ENCODE measurements around the gene AMPH.
A peak's percentile ranks its signal among the peaks of the same experiment; 100 is the strongest.

Gene AMPH

DNA sequence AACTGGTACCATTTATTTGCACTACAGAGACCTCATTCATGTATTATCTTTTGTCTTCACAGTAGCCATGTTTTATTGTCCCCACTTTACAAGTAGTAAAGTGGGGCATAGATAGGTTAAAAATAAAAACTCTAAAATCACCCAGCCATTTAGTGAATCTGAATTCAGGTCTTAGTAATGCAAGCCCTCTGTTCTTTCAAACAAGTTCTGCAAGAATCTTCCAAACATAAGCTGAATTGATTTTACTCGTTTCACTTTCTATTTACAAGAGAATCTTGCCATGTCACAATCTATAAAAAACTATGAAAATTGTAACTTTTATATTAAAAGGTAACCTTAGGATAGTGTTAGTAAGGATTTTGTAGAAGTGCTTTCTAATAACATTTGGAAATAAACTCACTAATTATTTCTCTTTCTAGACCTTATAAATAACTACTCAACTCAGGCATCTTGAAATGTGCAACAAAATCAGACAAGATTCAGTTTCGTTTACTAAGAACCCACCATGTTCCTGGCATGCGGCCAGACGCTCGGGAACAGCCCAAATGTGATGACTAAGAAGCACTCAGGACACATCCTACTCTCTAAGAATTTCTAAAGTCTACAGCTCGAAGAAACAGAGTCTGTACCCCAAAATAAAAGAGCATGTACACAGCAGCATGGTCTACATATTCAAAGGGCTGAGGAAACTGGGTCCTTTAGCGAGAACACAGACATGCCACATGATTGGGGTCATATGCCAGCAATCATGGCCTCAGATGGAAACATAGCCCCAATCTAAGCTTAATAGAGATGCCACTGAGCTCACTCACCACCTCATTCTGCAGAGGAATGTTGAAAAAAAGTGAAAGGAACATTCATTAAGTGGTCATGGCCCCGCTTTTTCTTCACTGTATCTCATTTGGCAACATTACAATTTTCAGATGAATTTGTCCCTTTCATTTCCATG lies 167.6 kb downstream of the AMPH start:
- DNase-seq (ENCODE audit: low read depth, low spot score): peak; percentile 85

- no peak for DNase-seq (ENCODE audit: low read depth, low spot score)
Observed at GRCh38 chr7:38462819-38463218, 168.4 kb downstream of the AMPH start.

DNA sequence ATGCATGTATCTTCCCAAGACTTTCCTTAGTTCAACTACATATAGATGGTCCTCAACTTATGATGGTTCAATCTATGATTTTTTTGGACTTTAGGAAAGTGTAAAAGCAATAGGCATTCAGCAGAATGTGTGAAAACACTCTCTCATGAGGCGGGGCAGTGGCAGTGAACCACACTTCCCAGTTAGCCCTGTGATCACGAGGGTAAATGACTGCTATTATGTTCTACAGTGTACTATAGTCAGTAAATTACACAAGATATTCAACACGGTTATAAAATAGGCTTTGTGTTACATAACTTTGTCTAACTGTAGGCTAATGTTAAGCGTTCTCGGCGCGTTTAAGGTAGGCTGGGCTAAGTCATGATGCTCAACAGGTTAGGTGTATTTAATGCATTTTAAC lies 169.3 kb downstream of the AMPH start:
- DNase-seq (ENCODE audit: low read depth, low spot score): no peak

GRCh38 chr7:38453826-38454225 lies 177.3 kb downstream of the AMPH start:
- DNase-seq (ENCODE audit: low read depth, low spot score): no peak

GRCh38 chr7:38453168-38453567 lies 178.0 kb downstream of the AMPH start:
- no peak for DNase-seq (ENCODE audit: low read depth, low spot score)

DNA sequence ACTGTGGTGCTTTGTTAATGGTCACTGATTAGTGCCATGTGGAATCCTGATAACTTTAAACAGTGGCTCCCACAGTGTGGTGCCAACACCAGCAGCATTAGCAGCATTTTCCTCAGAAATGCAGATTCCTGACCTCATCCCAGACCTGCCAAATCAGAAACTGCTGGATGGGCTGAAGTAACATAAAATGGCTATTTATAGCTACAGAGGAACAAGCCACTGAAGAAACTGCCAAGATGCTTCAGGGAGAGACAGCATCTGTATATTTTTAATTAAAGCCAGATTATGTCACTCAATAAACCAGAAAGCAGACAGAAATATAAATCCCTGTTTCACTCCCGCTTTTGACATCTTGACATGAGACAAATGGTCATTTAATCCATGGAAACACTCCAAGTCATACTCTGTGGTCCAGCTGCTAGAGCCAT lies 178.5 kb downstream of the AMPH start:
- no peak for DNase-seq (ENCODE audit: low read depth, low spot score)

DNA sequence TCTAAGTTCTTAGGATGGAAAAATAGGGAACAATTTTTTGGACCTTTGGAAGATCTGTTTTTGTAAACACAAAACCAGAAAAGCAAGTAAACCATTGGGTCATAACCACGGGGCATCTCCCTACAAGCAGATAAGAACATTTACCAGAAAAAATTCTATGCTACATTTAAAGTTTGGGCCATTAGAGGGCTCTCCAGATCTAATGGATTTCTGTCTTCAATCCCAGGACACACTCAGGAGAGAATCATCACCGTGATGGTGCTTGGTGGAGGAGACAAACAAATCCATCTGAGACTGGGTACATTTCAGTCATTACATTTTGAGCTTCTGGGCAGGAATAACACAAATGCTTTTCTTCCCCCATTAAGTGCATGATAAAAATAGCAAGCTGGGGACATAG lies 179.3 kb downstream of the AMPH start:
- DNase-seq (ENCODE audit: low read depth, low spot score): peak; percentile 23

DNA sequence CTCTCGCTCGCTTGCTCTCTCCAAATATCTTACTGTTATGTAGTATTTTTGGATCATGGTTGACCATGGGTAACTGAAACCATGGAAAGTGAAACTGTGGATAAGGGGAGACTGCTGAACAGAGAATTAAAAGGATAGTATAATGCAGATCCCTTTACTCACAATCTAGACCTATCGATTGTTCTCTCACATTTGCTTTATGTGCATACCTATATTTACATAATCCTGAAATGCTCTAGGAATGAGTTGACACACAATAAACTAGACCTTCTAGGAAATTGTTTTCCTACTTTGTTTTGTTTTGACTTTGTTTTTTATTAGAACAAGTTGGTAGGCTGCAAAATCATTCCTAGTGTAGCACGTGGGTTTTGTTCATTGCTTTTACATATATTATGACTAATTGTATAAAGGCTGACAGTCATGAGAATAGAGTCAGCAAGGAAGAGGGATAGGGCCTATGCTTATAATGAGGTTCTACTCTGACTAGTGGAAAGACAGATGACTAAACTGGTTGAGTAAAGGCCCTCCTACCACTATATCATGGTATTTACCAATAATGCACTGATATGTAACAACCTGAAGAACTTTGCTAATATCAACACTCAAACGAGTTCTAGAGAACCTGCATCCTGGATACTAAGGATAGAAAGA lies 182.5 kb downstream of the AMPH start:
- no peak for DNase-seq (ENCODE audit: low read depth, low spot score)

- no peak for DNase-seq (ENCODE audit: low read depth, low spot score)
Observed at GRCh38 chr7:38448054-38448453, 183.1 kb downstream of the AMPH start.

GRCh38 chr7:38438970-38439369 lies 192.2 kb downstream of the AMPH start:
- DNase-seq (ENCODE audit: low read depth, low spot score): no peak

GRCh38 chr7:38432671-38433070 lies 198.5 kb downstream of the AMPH start:
- no peak for DNase-seq (ENCODE audit: low read depth, low spot score)

DNA sequence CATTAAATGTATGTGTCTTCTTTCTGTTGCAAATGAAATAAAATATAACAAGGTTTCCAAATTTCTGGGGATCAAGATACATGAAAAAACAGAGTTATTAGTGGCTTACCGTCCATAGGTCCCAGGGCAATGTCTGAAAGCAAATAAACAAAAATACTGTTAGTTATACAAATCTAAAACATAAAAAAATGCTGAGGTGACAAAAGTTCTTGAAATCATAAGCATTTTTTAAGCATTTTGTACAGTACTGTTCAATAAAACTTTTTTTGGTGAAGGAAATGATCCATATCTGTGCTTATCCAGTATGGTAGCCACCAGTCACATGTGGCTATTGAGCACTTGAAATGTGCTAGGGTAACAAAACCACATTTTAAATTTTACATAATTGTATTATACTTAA lies 199.1 kb downstream of the AMPH start:
- DNase-seq (ENCODE audit: low read depth, low spot score): no peak

DNA sequence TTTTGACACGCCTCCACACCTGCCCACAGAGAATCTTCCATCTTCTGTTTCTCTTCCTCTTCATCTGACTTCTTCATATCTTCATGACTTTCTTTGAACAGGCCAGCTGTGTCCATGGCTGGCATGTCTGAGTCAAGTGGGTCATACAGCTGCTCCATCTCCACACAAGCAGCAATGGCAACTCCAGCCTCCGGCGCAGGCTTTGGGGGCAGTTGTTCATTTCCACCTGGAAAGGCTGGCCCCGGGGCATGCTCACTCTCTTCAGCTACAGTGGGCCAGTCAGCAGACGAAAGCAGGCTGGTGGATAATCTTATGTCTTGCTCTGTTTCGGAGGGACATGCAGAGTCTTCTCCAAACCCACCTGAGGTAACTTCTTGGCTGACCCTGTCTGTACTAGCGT lies 202.1 kb downstream of the AMPH start:
- no peak for DNase-seq (ENCODE audit: low read depth, low spot score)

DNA sequence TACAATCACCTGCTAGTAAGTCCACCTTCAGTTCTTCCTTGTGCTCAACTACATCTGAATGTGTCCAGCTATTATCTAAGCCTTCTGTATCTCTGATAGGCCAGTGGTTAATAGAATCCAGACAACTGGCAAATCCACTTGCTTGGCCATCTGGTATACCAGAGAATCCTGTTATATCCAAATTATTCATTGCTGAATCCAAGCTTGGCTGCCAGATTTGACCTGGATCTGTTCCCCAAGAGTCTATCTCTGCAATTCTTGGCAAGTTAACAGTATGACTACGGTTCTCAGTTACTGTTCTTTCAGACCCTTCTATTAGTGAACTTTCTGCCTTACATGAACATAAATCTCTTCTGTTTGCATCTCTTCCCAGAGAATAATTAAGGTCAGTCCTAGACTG lies 203.1 kb downstream of the AMPH start:
- no peak for DNase-seq (ENCODE audit: low read depth, low spot score)

DNA sequence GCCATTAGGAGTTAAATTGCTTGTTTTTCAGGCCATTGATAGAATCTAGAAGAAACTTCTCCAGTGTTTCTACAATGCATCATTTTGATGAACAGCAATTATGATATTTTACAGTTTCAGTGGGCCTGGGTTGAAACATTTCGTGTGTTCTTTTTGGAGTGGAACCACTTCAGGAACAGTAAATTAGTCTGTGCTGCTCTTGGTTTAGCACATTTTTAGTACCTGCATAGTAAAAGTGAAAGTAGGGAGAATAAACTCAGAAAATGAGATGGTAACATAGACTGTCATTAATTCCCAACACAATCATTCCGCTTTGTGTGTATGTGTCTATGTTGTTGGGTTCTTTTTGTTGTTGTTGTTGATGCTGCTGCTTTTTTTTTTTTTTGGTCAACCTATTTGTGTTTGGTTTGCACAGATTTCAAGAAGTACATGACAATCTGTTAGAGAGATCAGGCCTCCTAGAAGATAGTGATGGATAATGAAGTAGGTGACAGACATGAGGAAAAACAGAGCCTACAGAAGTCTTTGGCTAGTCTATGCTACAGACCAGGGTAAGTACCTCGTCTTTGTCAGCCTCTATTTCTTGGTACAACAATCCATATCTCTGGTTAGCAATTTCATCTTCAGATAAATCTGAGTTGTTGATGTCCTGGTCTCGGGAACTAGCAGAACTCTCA lies 203.8 kb downstream of the AMPH start:
- DNase-seq (ENCODE audit: low read depth, low spot score): no peak

DNA sequence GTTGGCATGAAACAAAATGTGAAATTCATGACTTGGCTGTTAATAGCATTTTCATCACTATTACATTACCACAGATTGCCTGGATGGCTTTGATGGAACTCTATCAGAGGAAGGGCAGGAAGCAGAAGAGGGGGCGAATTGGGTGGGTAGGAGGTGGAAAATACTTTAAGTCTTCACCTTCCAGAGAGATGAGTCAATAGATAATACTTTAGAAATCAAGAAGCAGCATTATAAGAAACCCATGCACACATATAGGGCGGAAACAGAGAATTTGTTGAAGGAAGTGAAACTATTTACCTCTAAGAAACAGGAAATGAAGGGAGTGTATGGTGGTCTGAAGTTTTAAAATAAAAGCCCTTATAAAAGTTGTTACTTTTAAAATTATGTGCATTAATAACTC lies 205.7 kb downstream of the AMPH start:
- no peak for DNase-seq (ENCODE audit: low read depth, low spot score)

DNA sequence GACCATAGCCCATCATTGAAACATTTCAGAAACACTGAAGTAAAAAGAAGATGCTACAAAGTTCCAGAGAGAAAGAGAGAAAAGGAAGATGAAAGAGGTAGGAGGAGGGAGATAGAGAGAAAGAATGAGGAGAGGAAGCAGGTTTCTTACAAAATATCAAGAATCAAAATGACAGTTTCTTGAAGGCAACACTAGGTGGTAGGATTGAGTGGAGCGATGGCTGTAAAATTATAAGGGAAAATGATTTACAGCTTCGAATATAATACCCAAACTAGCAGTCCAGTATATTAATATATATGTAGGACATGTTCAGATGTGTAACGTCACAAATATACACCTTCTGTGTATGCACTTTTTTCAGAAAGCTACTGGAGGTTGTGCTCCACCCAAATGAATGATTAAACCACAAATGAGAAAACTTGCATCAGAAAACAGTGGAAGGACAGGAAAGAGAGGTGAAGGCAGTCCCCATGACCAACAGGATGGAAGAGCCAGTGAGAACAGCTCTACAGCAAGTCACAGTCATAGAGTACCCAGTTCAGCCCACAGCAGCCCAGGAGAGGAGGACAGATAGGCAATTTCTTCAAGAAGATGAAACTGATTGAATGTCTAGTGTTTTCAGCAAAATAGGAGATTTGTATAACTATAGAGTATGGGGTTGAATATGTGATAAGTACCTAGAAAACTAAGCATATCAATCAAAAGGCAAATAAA lies 206.3 kb downstream of the AMPH start:
- no peak for DNase-seq (ENCODE audit: low read depth, low spot score)

DNA sequence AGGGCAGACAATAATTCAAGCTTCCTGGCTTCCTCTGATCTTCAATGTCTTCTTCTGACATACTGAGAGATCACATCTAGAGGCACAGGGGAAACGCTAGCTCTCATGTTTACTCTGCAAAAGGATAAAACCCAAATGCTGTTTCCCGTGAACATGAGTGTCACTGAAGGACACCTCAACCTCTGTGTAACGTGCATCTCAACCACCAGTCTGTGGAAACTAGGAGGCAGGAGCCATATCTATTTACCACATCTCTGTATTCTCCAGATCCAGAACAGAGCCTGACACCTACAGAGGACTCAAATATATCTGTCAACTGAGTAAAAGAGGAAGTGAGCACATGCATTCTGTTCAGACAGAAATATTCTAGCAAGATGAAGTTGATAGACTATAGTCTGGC lies 217.4 kb downstream of the AMPH start:
- DNase-seq (ENCODE audit: low read depth, low spot score): no peak

DNA sequence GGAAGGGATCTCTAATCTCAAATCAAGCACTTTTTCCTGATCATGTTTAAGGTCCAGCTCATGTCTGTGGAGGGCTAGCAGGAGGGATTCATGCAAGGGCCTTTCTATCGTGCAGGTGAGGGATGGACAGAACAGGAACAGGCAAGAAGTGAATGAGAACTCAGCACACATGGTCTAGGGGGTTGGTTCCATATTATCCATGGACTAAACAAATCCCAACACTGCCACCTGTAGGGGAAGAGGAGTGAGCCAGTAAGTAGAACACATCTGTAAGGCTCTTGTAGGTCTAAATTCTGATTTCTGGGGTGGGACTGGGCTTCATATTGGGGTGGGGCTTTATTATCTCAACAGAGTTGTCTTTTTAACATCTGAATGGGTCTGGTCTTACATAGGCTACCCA lies 219.8 kb downstream of the AMPH start:
- DNase-seq (ENCODE audit: low read depth, low spot score): no peak

- no peak for DNase-seq (ENCODE audit: low read depth, low spot score)
Observed at GRCh38 chr7:38410056-38410455, 221.1 kb downstream of the AMPH start.

DNA sequence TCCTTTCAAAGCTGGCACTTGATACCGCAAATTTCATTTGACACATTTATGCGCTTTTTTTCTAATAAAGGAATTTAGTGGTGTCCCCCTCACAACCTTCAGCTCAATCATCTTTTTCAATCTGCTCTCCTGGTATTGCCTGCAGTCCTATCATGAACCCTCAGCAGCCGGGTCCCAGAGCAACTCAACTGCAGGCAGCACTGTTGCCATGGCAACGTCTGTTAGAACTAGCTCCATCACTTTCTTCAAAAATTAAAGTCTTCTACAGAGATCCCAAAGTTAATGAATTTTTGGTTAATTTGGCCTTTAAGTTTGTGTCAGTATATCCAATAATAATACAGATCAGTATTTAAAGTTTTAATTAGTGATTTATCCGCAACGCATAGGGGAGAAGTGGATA lies 221.6 kb downstream of the AMPH start:
- DNase-seq (ENCODE audit: low read depth, low spot score): no peak
